Natural killer cell (primary cell): ENCODE results near the gene TPPP2. TPM values are rescaled to one million over a fixed set of nuclear protein-coding genes. Genes with fewer than 3 reads are reported as not detected.
A peak's percentile ranks its signal among the peaks of the same experiment; 100 is the strongest.

Experiments used
- ATAC-seq, 3 donors: fragments of 150-1000 bp in 2 of 3; fragments of 200-7000 bp in 1 of 3; cut with Tn5 transposase; 1 replicate in 1 of 3; 2 replicates in 2 of 3; pipeline ENCODE4 v1.10.0; 2021; ENCODE audit warnings: mild to moderate bottlenecking in 2 of 3, moderate library complexity in 2 of 3
- DNase-seq, 2 donors: peaks; one replicate each; pipeline versions ENCODE4 v3.0.0 to v3.0.0-alpha.2; 2013 to 2021; ENCODE audit warnings: mixed read lengths in 1 of 2
- H3K27ac ChIP-seq: one replicate; pipeline ENCODE4 v1.5.1; 2013; ENCODE audit warnings: mild to moderate bottlenecking, low read length
- H3K27me3 ChIP-seq: one replicate; pipeline ENCODE4 v1.6.1; 2013; ENCODE audit warnings: low read length; ENCODE audit not compliant: control insufficient read depth, insufficient read depth
- H3K36me3 ChIP-seq: one replicate; pipeline ENCODE4 v1.6.1; 2013; ENCODE audit warnings: low read length; ENCODE audit not compliant: control insufficient read depth, insufficient read depth
- H3K4me1 ChIP-seq: one replicate; pipeline ENCODE4 v1.6.1; 2013; ENCODE audit warnings: low read length; ENCODE audit not compliant: control insufficient read depth, insufficient read depth
- H3K4me3 ChIP-seq: one replicate; pipeline ENCODE4 v1.5.1; 2013; ENCODE audit warnings: low read length
- H3K9me3 ChIP-seq: one replicate; pipeline ENCODE4 v1.6.1; 2013; ENCODE audit warnings: low read length; ENCODE audit not compliant: control insufficient read depth, insufficient read depth
- H3K27ac Mint-ChIP-seq, 2 donors: one replicate each; pipeline ENCODE4 v1.8.0; 2022; ENCODE audit warnings: mild to moderate bottlenecking in 2 of 2, mixed read lengths in 2 of 2, moderate library complexity in 1 of 2
- H3K27me3 Mint-ChIP-seq, 2 donors: one replicate each; pipeline ENCODE4 v1.8.0; 2022; ENCODE audit warnings: low read depth in 2 of 2, mixed read lengths in 2 of 2
- H3K36me3 Mint-ChIP-seq: one replicate; pipeline ENCODE4 v1.8.0; 2022; ENCODE audit warnings: mixed read lengths
- H3K4me1 Mint-ChIP-seq, 2 donors: one replicate each; pipeline ENCODE4 v1.8.0; 2022; ENCODE audit warnings: mixed read lengths in 2 of 2
- H3K4me3 Mint-ChIP-seq: one replicate; pipeline ENCODE4 v1.8.0; 2022; ENCODE audit warnings: mild to moderate bottlenecking, moderate library complexity, mixed read lengths
- H3K9me3 Mint-ChIP-seq, 2 donors: one replicate each; pipeline ENCODE4 v1.8.0; 2022; ENCODE audit warnings: mixed read lengths in 2 of 2
- WGBS: methylation state at CpG from one replicate; pipeline ENCODE4 v1.1.7; 2013; ENCODE audit warnings: missing lambda C conversion rate; ENCODE audit not compliant: insufficient coverage; 5-methylcytosine and 5-hydroxymethylcytosine counted together
- intact Hi-C: fragments of 100-400 bp; cut with micrococcal nuclease; formaldehyde crosslinking; loops from one replicate; pipeline ENCODE4 v1.14.2; 2022
- total RNA-seq, 4 donors: library from RNA; stranded (reverse); fragments of 120-200 nt in 1 of 4; gene quantifications; one replicate each; pipeline versions ENCODE4 v1.2.3 to v1.2.4, GENCODE V29; 2013 to 2022
- TF ChIP-seq, protein P1 (sequence below): fragments of 200-600 bp; IDR thresholded peaks from one replicate; pipeline ENCODE4 v1.8.0; 2022; ENCODE audit warnings: antibody characterized with exemption

The TPPP2 gene
- total RNA-seq, 3 donors from 2014 or later (not counting 1 experiment from before 2014, with no cell fraction given) = not detected

DNA sequence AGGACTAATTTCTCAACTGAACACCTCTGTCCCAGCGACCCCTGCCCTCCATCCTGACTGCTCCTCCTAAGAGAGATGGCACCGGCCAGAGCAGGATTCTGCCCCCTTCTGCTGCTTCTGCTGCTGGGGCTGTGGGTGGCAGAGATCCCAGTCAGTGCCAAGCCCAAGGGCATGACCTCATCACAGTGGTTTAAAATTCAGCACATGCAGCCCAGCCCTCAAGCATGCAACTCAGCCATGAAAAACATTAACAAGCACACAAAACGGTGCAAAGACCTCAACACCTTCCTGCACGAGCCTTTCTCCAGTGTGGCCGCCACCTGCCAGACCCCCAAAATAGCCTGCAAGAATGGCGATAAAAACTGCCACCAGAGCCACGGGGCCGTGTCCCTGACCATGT, 12.9 kb downstream of the TPPP2 start:
- peaks cover 3% of the 10 kb centered on the region for H3K27me3 ChIP-seq
- H3K27ac Mint-ChIP-seq = no peak overlapping the region
- no peaks in the 10 kb centered on the region for H3K4me1 ChIP-seq
- no peak overlapping the region for H3K4me3 ChIP-seq
- no peaks in the 10 kb centered on the region for H3K36me3 ChIP-seq
- ATAC-seq = no peak
- intact Hi-C loops = no loop called here
- peaks cover 32 to 42% of the 10 kb centered on the region in 2 donors for H3K27me3 Mint-ChIP-seq
- TF ChIP-seq, protein P1, sequence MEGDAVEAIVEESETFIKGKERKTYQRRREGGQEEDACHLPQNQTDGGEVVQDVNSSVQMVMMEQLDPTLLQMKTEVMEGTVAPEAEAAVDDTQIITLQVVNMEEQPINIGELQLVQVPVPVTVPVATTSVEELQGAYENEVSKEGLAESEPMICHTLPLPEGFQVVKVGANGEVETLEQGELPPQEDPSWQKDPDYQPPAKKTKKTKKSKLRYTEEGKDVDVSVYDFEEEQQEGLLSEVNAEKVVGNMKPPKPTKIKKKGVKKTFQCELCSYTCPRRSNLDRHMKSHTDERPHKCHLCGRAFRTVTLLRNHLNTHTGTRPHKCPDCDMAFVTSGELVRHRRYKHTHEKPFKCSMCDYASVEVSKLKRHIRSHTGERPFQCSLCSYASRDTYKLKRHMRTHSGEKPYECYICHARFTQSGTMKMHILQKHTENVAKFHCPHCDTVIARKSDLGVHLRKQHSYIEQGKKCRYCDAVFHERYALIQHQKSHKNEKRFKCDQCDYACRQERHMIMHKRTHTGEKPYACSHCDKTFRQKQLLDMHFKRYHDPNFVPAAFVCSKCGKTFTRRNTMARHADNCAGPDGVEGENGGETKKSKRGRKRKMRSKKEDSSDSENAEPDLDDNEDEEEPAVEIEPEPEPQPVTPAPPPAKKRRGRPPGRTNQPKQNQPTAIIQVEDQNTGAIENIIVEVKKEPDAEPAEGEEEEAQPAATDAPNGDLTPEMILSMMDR = no peak
- WGBS = 36% methylated on average over 8 of the region's 8 CpGs
- H3K36me3 Mint-ChIP-seq = no peaks in the 10 kb centered on the region
- no peaks in the 10 kb centered on the region for H3K4me1 Mint-ChIP-seq
- H3K4me3 Mint-ChIP-seq = no peak overlapping the region
- no peaks in the 10 kb centered on the region for H3K9me3 ChIP-seq
- H3K27ac ChIP-seq = no peak overlapping the region
- DNase-seq = no peak
- no peaks in the 10 kb centered on the region for H3K9me3 Mint-ChIP-seq

DNA sequence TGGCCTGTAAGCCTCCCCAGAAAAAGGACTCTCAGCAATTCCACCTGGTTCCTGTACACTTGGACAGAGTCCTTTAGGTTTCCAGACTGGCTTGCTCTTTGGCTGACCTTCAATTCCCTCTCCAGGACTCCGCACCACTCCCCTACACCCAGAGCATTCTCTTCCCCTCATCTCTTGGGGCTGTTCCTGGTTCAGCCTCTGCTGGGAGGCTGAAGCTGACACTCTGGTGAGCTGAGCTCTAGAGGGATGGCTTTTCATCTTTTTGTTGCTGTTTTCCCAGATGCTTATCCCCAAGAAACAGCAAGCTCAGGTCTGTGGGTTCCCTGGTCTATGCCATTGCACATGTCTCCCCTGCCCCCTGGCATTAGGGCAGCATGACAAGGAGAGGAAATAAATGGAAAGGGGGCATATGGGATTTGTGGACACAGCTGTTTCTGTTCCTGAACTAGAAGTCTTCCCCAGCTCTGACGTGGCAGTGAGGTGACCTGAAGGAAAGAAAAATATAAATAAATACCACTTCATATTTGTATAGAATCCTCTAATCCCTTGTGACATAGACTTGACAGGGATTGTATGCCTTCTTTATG, 13.5 kb downstream of the TPPP2 start:
- peaks cover 27 to 36% of the 10 kb centered on the region in 2 donors for H3K27me3 Mint-ChIP-seq
- H3K4me1 ChIP-seq = no peaks in the 10 kb centered on the region
- no peak overlapping the region for H3K27ac Mint-ChIP-seq
- H3K9me3 Mint-ChIP-seq = no peaks in the 10 kb centered on the region
- 88% methylated on average over 1 of the region's 2 CpGs for WGBS
- no peak overlapping the region for H3K4me3 Mint-ChIP-seq
- H3K9me3 ChIP-seq = no peaks in the 10 kb centered on the region
- DNase-seq (no peak), ATAC-seq (no peak)
- H3K36me3 ChIP-seq = no peaks in the 10 kb centered on the region
- TF ChIP-seq, protein P1 = no peak
- H3K36me3 Mint-ChIP-seq = no peaks in the 10 kb centered on the region
- intact Hi-C loops = no loop called here
- H3K27ac ChIP-seq = no peak overlapping the region
- no peaks in the 10 kb centered on the region for H3K4me1 Mint-ChIP-seq
- H3K27me3 ChIP-seq = peaks cover 3% of the 10 kb centered on the region
- H3K4me3 ChIP-seq = no peak overlapping the region

DNA sequence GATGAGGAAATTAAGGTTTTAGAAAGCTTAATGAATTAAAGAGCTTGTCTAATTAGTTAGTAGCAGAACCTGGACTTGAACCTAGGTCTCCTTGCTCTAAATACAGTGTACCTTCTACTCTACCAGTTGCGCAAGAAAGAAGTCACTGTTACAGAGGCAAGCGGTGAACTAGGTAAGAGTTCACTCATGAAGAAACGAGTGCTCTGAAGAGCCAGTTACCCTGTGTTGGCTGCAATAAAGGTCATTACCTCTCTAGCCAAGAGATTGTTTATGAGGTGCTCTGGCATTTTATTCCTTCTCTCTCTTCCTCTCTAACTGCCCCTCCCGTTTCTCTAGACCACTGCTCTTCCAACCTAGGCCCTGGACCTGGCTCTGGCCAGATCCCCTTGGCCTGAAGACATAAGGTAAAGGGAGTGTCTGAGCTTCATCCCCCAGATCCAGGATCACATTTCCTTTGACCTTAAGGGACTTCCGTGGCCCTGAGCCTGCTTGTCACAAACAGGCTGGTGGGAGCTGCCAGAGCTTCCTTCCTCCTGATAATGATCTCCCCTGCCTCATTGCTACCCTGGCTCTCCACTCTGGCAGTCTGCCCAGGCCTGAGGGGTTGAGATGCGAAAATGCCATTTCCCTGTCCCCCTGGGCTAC, 14.1 kb downstream of the TPPP2 start:
- Mint-ChIP-seq H3K27me3 (peaks cover 24 to 35% of the 10 kb centered on the region in 2 donors), H3K36me3 (no peaks in the 10 kb centered on the region), H3K9me3 (no peaks in the 10 kb centered on the region), H3K4me1 (no peaks in the 10 kb centered on the region), H3K27ac (no peak overlapping the region), H3K4me3 (no peak overlapping the region)
- Histone ChIP-seq H3K27me3 (peaks cover 3% of the 10 kb centered on the region), H3K9me3 (no peaks in the 10 kb centered on the region), H3K4me3 (no peak overlapping the region), H3K36me3 (no peaks in the 10 kb centered on the region), H3K27ac (no peak overlapping the region), H3K4me1 (no peaks in the 10 kb centered on the region)
- intact Hi-C loops = no loop called here
- TF ChIP-seq, protein P1 = no peak
- no peak for ATAC-seq
- DNase-seq = peak in 1 of 2 donors; percentile 35
- 37% methylated on average over 5 of the region's 6 CpGs for WGBS

DNA sequence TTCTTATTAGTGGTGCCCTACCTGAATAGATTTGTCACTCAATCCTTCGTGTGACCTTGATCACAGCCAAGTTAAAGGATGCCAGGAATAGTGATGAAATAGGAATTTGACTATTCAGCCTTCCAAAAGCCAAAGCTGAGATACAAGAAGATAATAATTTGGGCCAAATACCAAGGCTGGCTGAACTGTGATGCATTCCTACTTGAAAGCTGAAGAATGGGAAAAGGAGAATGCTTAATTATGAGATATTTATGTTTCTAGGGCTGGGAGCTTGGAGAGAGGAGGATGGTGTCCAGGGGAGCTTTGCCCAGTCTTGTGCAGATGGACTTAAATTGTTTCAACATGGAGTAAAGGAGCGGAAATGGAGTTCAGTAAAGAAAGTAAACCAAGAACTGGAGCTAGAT, 17.4 kb downstream of the TPPP2 start:
- Mint-ChIP-seq H3K36me3 (no peaks in the 10 kb centered on the region), H3K4me1 (no peaks in the 10 kb centered on the region), H3K27me3 (peaks cover 19 to 28% of the 10 kb centered on the region in 2 donors), H3K4me3 (no peak overlapping the region), H3K27ac (no peak overlapping the region), H3K9me3 (no peaks in the 10 kb centered on the region)
- intact Hi-C loops = no loop called here
- ATAC-seq (no peak), DNase-seq (no peak)
- Histone ChIP-seq H3K36me3 (no peaks in the 10 kb centered on the region), H3K9me3 (no peaks in the 10 kb centered on the region), H3K27ac (no peak overlapping the region), H3K4me3 (no peak overlapping the region), H3K27me3 (peaks cover 3% of the 10 kb centered on the region), H3K4me1 (no peaks in the 10 kb centered on the region)
- 85% methylated on average over 2 of the region's 2 CpGs for WGBS
- TF ChIP-seq, protein P1 = no peak
